ENCODE measurements around the gene HOXC6.

The HOXC6 gene

DNA sequence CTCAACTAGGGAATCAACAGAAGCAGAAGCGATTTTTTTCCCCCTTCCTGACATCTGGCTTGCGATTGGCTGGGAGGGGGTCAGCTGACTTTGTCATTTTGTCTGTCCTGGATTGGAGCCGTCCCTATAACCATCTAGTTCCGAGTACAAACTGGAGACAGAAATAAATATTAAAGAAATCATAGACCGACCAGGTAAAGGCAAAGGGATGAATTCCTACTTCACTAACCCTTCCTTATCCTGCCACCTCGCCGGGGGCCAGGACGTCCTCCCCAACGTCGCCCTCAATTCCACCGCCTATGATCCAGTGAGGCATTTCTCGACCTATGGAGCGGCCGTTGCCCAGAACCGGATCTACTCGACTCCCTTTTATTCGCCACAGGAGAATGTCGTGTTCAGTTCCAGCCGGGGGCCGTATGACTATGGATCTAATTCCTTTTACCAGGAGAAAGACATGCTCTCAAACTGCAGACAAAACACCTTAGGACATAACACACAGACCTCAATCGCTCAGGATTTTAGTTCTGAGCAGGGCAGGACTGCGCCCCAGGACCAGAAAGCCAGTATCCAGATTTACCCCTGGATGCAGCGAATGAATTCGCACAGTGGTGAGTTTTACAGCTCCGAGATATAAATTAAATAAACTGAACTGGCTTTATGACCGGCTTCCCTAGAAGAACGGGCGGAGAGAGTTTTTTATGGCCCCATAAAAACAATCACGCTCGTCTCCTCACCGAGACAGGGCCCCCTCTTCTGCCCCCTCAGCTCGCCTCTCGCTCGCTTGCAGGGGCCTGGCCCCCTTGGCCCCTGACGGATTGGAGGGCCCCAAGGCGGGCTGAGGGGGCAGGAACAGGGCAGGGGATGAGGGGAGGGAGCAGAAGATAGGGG, at the start of gene HOXC6:
TSS of gene HOXC6 (plus strand) at position 127 of the 888 bp plus-strand sequence. CDS start at position 209, 82 bp downstream.
- no peak for DNase-seq (ENCODE audit: low spot score)

DNA sequence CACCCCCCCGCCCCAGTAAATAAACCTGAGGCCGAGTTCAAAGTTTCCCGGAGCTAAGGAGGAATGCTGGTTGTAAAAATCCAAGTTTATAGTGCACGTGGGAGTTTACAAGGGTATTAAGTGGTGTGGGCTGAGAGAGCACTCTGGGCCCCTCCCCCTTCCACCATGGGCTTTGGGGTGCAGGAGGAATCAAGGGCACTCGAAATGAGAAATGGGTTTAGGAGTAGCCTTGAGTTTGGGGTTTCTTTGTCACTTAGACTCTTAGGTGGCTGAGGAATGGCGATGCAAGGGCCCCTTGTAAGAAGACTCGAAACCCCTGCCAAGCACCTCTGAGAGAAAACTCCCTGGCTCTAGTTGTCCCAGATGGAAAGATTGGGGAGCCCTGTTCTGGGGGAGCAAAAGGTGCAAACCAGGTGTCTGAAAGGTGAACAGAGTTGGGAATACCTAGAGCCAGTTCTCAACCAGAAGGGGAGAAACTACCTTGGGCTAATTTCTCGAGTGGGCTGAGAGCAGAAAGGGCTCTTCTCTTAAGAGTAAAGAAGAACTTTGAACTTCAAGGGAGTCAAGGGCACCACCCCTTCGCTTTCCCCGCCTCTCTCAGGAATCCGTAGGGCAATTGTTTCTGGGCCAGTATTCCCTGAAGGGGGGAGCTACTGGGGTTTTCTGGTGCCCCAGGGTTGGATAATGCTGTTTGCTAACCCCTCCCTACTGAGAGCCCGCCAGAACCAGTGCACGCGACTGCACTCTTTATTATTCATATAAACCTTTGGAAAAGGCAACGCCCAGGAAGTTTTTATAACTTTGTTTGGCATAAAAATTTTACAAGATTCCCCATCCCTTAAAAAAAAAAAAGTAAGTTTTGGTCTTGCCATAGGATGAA, 49.5 kb upstream of the HOXC6 start:
- DNase-seq (ENCODE audit: low spot score), result no peak

DNA sequence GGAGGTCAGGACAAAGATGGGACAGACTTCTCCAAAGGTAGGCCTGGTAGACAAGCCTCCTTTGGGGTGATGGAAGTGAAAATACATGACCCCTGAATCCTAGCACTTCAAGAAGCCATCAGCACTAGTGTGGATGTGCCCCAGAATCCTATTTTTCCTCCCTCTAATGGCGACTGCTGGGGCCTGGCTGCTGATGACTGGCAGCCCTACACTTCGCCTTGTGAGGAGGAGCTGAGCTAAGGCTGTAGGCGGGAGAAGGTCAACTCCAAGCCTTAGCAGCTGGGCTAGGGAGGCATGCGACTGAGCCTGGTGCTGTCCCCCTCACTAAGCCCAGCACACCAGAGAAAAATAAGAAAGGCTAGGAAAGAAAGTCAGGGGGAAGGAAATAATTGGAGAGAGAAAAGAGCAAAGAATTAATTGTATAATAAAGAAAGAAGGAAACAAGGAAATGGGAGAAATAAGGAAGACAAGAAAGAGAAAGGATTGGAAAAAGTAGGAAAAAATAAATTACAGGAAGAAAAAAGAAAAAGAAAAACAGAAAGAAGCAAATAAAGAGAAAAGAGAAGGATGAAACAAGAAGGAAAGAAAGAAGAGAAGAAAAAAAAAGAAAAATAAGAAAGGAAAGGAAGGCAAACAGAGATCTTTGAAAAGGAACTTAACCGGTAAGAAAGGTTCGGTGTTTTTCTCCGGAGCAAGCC, 48.0 kb upstream of the HOXC6 start:
- no peak for DNase-seq (ENCODE audit: low spot score)

DNA sequence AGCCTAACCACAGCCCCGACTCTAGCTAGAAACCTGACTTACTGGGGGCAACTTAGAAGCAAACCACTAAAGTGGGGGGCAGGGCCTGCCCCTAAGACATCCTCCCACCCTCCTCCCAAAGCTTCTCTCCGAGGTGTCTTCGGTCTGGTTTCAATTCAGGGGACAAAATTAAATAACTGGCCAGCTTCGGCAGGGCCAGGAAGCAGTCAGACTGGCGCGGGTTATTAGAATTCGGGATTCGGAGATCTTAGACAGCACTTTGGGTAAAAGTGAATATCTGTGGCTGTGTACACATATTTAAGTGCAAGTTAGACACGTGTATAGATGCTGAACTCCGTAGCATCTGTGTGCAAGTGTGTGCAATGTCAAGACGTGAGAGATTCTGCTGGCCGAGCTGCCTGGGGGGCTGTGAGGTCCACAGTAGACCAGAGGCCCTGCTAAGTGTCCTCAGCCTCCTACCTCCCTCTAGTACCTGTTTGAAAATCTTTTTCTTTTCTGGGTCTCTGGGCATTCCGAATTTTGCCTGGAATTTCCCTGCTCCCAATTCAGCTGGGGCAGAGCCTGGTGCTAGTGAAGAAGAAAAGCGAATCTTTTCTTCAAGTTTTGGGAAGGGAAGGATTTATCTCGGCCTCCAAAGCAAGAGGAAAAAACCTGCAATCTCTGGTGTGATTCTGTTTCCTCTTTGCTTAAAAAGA, 47.3 kb upstream of the HOXC6 start:
- no peak for DNase-seq (ENCODE audit: low spot score)

DNA sequence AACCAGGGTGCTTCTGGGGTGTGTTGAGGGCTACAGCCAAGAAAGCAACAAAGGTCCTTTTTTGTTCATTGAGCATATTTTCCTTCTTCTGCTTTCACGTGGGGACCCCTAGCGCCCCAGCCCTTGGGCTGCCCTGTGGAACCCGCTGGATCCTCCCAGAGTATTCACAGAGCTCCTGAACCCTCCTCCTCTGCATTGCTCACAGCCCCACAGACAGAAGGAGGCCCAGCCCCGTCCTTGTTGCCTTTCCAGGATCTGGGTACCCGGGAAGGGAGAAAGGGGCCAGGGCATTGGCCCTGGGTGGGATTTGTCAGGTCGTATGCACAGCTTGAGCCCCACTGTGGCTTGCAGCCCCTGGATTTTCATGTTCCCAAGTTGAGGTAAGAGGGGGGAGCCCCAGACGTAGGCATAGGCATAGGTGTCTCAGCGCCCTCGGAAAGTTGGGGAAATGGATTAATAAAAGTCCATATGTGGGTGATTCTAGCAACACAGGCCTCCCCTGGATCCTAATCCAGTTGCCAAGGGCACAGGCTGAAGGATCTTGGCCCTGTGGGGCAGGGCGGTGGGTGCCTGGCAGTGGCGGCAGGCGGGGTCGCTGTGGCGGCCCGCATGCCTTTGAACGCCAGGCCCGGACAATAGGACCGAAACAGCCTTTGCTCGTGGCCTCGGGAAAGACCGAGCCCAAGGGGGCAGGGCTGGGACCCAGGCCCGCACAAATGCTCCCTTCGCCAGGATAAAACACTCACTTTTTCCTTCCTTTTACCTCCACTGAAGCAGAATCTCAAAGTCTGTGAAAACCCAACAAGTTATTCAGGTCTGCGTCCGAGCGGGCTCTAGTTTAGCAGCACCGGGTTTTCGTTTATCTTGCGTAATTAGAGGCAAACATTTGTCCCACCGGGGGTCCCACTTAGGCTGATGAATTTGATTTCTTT, 46.3 kb upstream of the HOXC6 start:
- no peak for DNase-seq (ENCODE audit: low spot score)

DNA sequence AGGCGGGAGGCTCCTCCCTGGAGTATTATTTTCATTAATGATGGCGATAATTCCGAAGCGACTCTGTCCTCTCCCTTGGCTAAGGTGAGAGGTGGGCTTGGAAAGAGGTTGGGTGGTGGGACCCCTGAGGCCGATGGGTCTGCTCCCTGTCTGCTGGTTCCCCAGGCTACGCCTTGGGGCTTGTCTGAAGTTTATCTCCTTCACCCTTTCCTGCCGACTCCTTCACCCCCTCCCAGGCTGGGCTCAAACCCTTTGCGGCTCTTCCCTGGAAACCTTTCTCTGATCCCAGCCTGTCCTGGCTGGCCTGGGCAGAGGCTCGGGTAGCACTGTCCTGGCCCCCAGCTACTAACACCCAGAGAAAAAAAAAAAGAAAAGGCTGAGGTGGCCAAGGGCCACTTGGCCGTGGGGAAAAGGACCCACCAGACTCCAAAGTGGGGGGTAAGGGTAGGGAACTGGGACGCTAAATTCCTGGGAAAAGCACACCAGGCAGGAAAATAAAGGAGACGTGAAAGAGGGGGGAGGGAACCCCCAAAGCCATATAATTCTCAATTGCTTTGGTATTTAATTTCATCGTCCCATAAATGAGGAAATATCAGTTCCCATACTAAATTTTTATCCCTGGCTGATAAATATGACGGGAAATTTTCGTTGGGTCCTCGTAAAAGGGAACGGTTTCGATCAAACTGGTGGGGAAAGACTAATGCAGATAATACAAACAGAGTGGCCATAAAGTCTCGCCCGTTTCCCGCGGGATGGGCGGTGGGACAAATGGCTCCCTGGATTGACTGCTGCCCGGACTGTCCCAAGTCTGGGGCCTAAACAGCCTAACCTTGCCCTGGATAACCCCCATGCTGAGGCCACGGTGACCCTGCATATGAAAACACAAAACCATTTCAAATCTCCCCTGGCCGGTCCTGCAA, 45.3 kb upstream of the HOXC6 start:
- DNase-seq (ENCODE audit: low spot score), result no peak

DNA sequence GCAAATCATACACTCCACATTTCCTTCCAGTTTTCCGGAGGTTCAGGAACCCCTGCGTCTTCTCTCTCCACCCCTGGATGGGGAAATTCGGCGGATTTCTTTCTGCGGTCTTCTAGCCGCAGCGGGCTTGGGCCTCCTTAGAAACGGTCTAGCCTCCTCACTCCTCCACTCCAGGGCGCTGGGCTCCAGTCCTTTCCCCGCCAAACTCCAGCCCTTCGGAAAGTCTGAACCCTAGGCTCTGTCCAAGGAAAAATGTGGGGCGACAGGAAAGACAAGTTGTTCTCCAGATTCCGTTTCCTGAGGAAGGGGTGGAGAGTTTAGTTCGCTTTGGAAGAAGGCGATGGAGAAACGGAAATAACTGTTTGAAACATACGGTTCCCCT, 44.7 kb upstream of the HOXC6 start:
- DNase-seq (ENCODE audit: low spot score), result no peak

DNA sequence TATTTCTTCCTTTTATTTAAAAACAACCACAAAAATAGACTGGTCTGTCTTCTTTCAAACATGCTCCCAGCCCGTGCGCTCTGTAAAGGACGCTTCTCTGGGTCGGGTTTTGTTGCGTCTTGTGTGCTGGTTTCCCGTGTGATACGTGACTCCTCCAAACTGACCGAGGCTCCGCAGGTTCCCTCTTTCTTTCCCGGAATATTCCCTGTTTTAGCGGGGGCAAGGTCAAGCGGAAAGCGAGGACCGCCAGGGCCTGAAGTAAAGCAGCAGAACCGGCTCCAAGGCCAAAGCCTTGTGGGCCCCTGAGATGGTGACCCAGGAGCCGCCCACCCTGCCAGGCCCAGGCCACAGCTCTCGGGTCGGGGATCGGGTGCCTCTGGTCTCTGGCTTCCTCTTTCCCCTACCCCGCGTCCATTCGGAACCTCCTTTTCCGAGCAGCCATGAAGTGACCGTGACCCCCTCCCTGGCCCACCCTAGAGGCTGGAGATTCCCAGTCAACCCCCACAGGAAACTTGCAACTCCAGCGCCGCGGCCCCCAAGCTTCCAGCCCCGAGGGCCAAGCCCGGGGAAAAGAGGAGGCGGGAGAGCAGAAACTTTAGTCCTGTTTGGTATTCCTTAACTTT, 44.2 kb upstream of the HOXC6 start:
- no peak for DNase-seq (ENCODE audit: low spot score)

DNA sequence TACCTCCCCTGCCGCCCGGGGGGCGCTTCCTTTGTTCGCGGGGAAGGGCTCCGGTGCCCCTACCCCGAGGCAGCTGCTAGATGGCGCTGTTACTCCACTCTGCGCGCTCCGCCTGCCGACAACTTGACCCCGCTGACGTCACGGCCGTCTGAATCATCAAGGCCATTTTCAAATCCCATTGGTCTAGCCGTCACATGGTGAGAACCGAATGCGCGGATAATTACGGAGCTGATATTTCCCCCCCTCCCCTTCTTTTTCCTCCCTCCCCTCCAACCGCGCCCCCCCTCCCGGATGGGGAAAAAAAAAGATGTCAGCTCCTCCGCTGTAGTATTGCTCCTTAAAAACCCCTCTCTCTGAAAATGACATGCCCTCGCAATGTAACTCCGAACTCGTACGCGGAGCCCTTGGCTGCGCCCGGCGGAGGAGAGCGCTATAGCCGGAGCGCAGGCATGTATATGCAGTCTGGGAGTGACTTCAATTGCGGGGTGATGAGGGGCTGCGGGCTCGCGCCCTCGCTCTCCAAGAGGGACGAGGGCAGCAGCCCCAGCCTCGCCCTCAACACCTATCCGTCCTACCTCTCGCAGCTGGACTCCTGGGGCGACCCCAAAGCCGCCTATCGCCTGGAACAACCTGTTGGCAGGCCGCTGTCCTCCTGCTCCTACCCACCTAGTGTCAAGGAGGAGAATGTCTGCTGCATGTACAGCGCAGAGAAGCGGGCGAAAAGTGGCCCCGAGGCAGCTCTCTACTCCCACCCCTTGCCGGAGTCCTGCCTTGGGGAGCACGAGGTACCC, 43.1 kb upstream of the HOXC6 start, which contains the start of gene HOXC10:
TSS of gene HOXC10 (plus strand) at position 246 of the 791 bp plus-strand sequence. CDS start at position 360, 114 bp downstream.
- peak; percentile 86 for DNase-seq (ENCODE audit: low spot score)

DNA sequence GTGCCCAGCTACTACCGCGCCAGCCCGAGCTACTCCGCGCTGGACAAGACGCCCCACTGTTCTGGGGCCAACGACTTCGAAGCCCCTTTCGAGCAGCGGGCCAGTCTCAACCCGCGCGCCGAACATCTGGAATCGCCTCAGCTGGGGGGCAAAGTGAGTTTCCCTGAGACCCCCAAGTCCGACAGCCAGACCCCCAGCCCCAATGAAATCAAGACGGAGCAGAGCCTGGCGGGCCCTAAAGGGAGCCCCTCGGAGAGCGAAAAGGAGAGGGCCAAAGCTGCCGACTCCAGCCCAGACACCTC, 42.6 kb upstream of the HOXC6 start:
- no peak for DNase-seq (ENCODE audit: low spot score)

DNA sequence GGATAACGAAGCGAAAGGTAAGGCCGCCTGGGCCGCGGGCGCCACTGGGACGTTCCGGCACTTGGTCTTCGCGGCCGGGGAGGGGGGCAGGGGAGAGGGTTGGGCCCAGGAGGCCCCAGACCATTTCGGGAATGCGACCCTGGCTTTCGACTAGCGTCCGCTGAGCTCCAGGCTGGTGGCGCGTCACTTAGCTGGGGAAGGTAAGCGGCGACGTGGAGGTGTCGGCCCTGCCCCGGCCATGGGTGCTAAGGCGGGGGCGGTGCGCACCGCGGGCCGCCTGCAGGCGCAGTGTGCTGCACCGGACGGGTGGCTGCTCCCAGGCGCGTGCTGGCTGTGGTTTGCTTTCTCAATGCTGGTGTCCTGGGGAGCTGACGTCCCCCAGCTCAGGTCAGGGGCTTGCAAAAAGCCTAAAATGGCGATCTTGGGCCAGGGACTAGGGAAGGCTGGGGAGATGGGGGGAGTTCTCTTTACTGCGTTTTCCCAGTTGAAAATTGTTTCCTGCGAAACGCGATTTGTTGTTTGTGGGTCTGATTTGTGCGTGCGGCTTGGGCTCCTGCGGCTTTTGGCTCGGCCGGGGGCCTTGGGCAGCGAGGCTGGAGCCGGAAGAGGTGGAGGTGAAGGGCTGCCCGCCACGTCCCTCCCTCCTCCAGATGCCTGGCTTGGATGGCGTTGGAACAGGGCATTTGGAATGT, 42.1 kb upstream of the HOXC6 start:
- no peak for DNase-seq (ENCODE audit: low spot score)

DNA sequence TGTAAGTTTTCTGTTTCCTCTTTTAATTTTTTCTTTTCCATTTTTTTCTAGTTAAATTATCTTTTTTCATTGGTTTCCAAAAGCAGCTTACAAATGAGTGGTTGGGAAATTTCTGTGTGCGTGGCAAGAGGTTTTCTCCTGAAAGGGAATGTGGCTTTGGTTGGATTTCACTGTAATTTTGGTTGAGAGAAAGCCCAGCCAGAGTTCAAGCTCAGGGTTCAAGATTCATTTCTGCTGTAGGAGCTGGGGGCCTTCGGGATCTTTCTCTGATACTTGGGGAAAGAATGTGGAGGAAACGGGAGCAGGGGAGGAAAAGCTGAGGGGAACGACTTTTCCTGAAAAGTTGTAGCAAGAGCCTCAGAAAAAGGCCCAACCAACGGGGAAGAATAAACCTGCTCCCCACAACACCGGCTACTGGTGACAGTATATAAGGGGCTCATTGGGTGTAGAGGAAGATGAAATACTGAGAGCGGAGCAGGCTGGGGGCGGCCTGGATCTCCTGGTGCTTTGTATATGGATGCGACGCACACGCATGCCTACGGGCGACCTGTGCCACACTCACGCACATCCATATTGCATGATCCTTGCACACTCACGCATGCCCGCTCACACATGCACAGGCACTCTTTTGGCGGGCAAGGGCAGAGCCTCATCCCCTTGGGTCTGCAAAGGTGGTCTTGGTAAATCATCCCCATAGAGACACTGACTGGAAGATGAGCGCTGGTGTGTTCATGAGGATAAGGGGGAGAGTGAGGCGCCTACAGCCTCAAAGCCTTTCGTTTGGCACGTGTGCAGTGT, 41.4 kb upstream of the HOXC6 start:
- DNase-seq (ENCODE audit: low spot score), result no peak

DNA sequence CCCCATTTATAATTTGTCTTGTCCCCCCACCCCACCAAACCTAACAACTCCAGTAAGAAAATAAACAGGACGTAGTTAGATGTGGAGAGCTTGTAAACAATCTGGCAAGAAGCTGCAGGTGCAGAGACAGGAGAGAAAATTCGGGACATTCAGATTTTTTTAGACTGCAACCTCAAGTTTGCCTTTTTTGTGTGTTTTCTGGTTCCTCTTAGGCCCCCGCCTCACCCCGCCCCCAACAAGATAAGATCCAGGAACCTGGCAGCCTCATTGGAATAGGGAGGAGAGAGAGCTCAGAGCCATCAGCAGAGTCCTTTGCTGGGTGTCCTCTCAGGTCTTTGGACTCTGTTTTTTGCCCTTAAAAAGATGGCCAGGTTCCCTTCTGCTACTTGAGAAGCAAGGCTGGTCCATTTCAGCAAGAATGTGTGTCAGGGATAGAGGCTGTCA, 40.4 kb upstream of the HOXC6 start:
- DNase-seq (ENCODE audit: low spot score), result no peak

DNA sequence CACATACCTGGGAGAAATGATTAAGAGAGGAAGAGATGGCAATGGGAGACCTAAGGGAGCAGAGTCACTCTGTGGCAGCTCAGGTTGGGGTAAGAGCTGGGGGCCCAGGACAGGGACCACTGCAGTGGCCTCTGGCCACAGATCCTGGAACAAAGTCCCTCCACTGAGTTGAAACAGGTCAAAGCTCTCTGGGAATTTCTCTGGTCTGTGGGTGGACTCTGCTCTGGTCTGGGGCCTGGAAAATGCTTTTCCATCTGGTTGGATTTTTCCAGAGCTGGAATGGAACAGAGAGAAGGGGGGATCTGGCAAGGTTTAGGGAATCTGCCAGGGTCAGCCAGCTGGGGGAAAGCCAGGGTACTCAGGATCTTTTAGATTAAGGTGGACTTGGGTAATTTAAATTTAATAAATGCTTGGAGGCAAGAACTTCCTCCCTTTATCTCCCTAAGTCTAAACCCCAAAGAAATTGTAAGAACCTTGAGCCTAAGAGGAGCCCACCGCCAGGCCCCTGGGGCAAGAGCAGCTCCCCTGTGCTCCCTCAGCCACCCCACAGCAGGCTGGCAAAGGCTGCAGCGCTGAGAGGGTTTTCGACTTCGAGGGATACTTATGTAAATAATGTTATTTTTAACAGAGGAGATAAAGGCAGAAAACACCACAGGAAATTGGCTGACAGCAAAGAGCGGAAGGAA, 39.6 kb upstream of the HOXC6 start:
- DNase-seq (ENCODE audit: low spot score), result no peak

DNA sequence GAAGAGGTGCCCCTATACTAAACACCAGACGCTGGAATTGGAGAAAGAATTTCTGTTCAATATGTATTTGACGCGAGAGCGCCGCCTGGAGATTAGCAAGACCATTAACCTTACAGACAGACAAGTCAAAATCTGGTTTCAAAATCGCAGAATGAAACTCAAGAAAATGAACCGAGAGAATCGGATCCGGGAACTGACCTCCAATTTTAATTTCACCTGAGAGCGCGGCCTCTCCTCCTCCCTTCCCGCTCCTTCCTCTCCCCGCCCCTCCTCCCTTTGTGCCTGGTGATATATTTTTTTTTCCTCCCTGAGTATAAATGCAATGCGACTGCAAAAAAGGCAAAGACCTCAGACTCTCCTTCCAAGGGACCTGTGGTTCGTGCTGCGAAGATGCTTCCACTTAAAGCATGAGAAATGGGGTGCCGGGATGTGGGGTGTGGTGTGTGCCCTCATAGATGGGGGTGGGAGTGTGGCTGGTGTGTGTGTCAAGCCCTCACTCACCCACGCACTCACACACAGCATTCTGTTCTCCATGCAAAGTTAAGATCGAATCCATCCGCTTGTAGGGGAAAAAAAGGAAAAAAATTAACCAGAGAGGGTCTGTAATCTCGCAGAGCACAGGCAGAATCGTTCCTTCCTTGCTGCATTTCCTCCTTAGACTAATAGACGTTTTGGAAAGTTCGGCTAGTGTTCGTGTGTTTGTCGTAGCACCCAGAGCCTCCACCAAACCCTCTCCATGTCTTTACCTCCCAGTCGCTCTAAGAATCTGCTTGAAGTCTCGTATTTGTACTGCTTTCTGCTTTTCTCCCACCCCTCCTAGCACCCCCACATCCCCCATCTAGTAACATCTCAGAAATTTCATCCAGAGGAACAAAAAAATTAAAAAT, 38.8 kb upstream of the HOXC6 start:
- DNase-seq (ENCODE audit: low spot score), result no peak

All from kidney capillary endothelial cell (primary cell).